Measurements from ENCODE around the gene AP4B1.
"Not testable (repeated sequence)": the region's sequence is repeated elsewhere in the genome, so short reads cannot be mapped to it uniquely, and the experiment has no call there.

The AP4B1 gene

DNA sequence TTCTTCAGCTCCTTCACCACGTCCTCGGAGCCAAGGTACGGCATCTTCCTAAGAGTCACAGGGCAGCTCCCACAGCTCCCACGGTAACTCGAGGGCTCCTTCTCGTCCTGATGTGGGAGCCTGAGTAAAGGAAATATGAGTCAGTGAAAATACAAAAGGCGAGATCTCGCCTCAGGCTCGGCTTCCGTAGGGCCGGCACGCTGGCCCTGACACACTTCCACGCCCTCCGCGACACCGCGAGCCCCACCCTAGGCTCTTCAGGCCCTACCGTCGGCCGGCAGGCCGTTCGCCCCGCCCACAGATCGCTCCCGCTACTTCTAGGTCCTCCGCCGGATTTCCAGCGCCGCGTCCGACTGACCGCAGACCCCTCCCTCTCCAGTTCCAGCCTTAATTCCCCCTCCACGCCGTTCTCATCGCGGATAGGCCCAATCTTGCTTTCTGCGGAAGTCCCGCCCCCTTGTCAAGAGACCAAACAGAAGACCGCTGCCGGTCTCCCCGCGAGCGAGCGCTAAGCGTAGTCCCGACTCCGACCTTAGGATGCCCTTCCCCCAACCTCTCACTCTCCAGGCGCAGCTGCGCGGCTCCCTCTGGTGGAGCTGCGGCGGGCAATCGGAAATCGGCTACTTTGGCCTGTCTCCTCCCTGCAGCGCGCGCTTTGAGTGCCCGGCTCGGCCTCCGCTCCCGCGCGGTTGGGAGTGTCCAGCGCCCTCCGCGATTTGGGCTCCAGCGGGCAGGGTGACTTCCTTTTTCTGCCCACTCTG, at the start of gene AP4B1, which contains the start of gene DCLRE1B:
TSS of gene AP4B1 (minus strand) at position 126 of the 761 bp plus-strand sequence. CDS start at position 44, 82 bp downstream.
TSS of gene DCLRE1B (plus strand) at position 653 of the 761 bp plus-strand sequence. CDS start 261 bp downstream, outside the sequence.
- peak; percentile 93 to 97 for DNase-seq

DNA sequence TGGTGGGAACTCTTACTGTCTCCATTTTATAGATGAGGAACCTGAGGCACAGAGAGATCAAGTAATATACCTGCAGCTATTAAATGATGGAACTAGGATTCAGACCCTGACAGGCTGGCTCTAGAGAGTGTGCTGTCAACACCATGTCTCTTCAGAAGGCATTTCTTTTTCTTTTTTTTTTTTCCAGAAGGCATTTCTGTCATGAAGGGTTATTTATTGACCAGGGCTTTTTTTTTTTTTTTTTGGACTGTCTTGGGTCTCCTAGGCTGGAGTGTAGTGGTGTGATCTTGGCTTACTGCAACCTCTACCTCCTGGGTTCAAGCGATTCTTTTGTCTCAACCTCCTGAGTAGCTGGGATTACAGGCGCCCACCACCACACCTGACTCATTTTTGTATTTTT, 47.1 kb upstream of the AP4B1 start:
- DNase-seq = no peak

DNA sequence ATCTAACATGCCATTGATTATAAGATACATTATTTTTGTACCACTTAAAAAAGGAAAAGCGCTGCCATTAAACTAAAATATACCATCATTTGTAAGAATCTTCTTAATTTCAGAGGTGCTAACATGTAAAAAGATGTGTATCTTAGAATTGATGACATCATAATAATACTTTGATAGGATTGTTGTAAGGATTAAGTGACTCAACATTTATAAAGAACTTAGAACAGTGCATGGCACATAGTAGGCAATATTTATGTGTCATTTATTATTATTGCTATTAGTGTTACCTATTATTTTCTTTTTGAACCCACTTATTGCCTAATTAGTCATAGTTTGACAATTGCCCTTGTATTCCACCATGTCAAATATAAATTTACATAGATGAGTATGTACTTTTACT, 46.3 kb upstream of the AP4B1 start:
- DNase-seq = no peak

DNA sequence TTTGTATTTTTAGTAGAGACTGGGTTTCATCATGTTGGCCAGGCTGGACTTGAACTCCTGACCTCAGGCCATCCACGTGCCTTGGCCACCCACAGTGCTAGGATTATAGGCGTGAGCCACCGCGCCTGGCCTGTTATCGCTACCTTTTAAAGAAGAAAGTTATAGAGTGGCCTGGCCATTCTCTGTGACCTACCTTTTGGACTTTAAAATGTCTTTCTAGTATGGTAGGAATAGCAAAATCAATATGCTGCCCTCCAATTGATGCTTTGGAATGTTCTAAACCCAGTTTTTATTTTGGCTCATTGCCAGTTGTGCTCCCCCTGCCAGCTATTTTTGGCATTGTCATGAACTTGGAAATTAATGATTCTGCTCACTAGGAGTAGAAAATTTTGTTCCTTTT, 44.4 kb upstream of the AP4B1 start:
- no peak for DNase-seq

DNA sequence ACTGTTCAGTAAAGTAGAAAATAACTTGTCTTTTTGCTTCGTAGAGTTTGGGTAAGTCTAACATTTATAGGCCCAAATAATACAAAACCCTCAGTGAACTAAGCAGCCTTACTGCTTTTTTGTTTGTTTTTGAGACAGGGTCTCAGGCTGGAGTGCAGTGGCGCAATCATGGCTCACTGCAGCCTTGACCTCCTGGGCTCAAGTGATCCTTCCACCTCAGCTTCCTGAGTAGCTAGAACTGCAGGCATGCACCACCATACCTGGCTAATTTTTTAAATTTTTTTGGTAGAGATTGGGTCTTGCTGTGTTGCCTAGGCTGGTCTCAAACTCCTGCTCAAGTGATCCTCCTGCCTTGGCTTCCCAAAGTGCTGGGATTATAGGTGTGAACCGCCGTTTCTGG, 43.6 kb upstream of the AP4B1 start:
- DNase-seq = not testable (repeated sequence)

DNA sequence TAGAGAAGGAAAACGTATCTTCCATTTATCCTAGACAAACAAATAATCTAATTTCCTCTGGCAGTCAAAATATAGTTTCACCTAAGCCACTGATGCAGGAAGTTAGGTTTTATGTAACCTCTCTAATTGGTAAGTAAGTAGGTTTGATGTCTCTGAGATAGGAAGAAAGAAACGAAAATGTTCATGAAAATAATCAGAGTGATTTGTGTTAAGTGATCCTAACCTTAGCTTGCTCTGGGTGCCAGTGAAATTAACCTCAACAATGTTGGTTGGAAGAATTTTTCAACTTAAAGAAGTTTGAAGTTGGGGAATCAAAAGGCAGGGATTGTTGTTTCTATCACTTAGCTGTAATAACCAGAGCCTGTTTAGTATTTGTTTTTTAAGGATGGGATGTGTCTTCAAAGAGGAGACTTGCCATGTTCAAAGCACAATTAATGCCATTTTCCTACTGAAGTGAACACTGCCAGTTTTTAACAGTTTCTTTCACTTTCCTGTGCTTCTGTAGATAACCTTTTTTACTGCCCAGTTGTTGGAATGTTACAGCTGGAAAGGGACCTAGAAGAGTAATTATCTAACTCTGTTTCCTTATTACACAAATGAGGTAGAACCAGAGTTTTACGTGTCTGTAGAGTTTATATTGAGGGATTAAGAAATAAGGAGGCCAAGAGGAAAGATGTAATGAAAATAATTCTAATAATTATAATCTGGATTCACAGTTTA, 42.9 kb upstream of the AP4B1 start:
- DNase-seq = no peak

DNA sequence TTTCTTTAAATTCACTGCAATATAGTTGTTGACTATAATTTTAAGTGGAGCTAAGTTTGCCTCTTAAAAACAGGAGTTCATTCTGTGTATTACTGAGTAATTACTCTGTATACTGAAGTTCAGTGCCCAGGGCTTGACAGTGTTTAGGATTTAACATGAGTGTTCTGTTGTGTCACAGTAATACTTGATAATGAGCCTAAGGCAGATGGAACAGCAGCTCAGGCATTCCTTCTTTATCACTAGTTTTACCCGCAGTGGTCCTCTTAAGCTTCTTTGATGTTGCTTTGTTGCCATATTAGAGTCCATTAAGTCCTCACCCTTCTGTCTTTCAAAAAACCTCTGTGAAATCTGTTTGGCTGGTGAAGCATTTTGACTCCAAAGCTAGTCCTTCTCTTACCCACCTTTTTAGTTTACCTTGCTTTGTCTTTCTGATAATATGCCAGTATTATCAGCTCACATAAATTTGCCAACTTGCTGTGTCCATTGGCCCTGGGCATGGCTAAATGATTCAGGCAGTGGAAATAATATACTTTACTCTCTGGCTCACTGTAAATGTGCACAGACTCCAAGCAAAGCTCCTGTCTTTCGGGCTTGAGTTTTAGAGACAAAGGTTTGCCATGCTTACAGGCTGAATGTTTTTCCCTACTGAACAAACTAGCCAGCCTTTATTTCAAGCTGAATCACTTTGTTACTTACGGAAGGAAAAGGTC, 42.2 kb upstream of the AP4B1 start:
- no peak for DNase-seq

- no peak for DNase-seq
Measured at GRCh38 chr1:113946112-113946511, 41.5 kb upstream of the AP4B1 start.

GRCh38 chr1:113945329-113945728, 40.7 kb upstream of the AP4B1 start:
- no peak for DNase-seq

- DNase-seq = no peak
Measured at GRCh38 chr1:113943028-113943811, 38.6 kb upstream of the AP4B1 start.

DNA sequence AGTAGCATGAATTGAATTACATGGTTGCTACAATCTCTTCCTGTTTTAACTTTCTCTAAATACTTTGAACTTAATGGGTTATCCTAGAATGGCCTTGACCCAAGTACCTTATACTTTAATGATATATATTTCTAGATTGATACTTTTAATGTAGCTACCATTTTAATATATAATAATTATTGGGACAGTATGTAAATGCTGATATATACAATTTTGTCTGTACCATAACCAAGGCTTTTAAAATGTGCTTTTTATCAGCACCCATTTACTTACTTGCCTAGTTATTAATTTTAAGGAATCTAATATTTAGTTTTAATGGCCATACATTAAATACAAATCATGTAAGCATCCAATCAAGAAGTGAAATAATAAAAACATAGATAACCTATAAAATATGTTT, 37.9 kb upstream of the AP4B1 start:
- no peak for DNase-seq

DNA sequence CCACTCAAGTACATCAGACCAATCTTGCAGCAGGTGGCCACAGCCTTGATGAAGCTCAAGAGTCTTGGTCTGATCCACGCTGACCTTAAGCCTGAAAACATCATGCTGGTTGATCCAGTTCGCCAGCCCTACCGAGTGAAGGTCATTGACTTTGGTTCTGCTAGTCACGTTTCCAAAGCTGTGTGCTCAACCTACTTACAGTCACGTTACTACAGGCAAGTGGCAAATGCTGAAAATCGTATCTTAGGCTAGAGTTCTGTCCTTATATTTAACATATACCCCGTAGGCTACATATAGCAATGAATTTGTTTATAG, 36.6 kb upstream of the AP4B1 start:
- DNase-seq = no peak

DNA sequence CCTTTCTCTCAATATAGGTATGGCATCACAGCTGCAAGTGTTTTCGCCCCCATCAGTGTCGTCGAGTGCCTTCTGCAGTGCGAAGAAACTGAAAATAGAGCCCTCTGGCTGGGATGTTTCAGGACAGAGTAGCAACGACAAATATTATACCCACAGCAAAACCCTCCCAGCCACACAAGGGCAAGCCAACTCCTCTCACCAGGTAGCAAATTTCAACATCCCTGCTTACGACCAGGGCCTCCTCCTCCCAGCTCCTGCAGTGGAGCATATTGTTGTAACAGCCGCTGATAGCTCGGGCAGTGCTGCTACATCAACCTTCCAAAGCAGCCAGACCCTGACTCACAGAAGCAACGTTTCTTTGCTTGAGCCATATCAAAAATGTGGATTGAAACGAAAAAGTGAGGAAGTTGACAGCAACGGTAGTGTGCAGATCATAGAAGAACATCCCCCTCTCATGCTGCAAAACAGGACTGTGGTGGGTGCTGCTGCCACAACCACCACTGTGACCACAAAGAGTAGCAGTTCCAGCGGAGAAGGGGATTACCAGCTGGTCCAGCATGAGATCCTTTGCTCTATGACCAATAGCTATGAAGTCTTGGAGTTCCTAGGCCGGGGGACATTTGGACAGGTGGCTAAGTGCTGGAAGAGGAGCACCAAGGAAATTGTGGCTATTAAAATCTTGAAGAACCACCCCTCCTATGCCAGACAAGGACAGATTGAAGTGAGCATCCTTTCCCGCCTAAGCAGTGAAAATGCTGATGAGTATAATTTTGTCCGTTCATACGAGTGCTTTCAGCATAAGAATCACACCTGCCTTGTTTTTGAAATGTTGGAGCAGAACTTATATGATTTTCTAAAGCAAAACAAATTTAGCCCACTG, 36.0 kb upstream of the AP4B1 start:
- peak in 1 of 2 experiments; percentile 30 for DNase-seq

- DNase-seq = no peak
Measured at GRCh38 chr1:113938192-113938591, 33.6 kb upstream of the AP4B1 start.

- DNase-seq = no peak
Measured at GRCh38 chr1:113937146-113937545, 32.5 kb upstream of the AP4B1 start.

- DNase-seq = no peak
Measured at GRCh38 chr1:113935970-113936369, 31.4 kb upstream of the AP4B1 start.

GRCh38 chr1:113935176-113935575, 30.6 kb upstream of the AP4B1 start:
- DNase-seq = no peak

DNA sequence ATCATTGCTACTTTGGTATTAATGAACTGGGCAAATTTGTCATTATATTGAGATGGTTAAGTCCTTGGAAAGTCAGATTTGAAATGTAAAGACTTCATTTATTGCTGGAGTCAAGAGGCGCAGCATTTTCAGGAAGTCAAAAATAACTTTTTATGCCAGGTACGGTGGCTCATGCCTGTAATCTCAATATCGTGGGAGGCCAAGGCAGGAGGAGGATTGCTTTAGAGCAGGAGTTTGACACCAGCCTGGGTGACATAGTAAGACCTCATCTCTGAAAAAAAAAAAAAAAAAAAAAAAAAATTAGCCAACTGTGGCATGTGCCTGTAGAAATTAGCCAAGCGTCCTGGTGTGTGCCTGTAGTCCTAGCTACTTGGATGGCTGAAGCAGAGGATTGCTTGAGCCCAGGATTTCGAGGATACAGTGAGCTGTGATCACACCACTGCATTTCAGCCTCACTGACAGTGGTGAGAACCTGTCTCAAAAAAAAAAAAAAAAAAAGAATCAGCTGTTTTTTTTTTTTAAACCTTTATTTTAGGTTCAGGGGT, 30.0 kb upstream of the AP4B1 start:
- DNase-seq = no peak

GRCh38 chr1:113934006-113934405, 29.4 kb upstream of the AP4B1 start:
- DNase-seq = no peak

DNA sequence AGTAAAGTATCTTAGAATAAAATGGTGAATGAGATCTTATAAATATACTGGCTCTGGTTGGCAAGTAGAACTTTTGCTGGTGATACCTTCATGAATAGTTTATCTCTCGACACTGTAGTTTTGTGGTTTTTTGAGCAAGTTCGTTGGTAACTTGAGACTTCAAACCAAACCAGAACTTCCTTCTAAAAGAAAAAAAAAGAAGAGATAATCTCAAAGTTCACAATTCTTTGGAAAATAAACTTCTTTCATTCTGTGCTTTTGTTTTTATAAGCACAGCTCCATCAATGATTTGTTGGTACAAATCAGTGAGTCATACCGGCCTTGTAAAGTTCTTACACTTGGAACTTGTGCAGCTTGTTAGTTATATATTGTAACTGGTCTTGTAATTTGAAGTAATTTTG, 26.9 kb upstream of the AP4B1 start:
- DNase-seq = no peak

GRCh38 chr1:113930499-113931161, 26.0 kb upstream of the AP4B1 start:
- DNase-seq = no peak

All from cerebellar nuclear complex (tissue), 1 donor.